PC-3 (cell line): ENCODE measurements around the gene COL11A1. TPM values are rescaled to one million over a fixed set of nuclear protein-coding genes. Genes with fewer than 3 reads are reported as not detected.

Experiments used
- ATAC-seq: fragments of 200-7000 bp; cut with Tn5 transposase; 2 replicates; pipeline ENCODE4 v1.9.1; 2020; ENCODE audit warnings: mild to moderate bottlenecking, moderate library complexity
- BruUV-seq: library from RNA; stranded (reverse); fragments of 400-500 nt; replicated peaks from 2 replicates; lab custom pipeline; 2021; lab: Mats Ljungman, UMichigan
- CTCF ChIA-PET: fragments of 300-600 bp; sonication (Branson Sonifier 250); formaldehyde crosslinking; loops from one replicate; lab custom pipeline; 2022; ENCODE audit warnings: antibody characterized with exemption; lab: Charles Lee
- POLR2A ChIA-PET: fragments of 300-600 bp; sonication (Branson Sonifier 250); formaldehyde crosslinking; loops from one replicate; lab custom pipeline; 2022; ENCODE audit warnings: antibody characterized with exemption; ENCODE audit not compliant: unreplicated experiment; lab: Charles Lee
- DNase-seq: peaks from one replicate; pipeline ENCODE4 v3.0.0-alpha.2; 2015
- H2AFZ ChIP-seq: fragments of 300-600 bp; sonication (generic); 2 replicates; pipeline ENCODE4 v1.6.0; 2016; ENCODE audit warnings: antibody characterized with exemption, low read length
- H3F3A ChIP-seq: fragments of 300-600 bp; sonication (generic); one replicate; pipeline ENCODE4 v1.6.0; 2017; ENCODE audit warnings: antibody characterized with exemption, low read length, control low read depth, mild to moderate bottlenecking; ENCODE audit not compliant: unreplicated experiment
- H3K27ac ChIP-seq: fragments of 300-600 bp; sonication (generic); 2 replicates; pipeline ENCODE4 v1.5.1; 2016; ENCODE audit warnings: mild to moderate bottlenecking, low read length
- H3K27me3 ChIP-seq: fragments of 300-600 bp; sonication (generic); 2 replicates; pipeline ENCODE4 v1.6.1; 2016; ENCODE audit warnings: low read length, mixed read lengths
- H3K36me3 ChIP-seq: fragments of 300-600 bp; sonication (generic); 2 replicates; pipeline ENCODE4 v1.6.1; 2016; ENCODE audit warnings: low read depth, mixed run types, low read length, mixed read lengths
- H3K4me1 ChIP-seq: fragments of 300-600 bp; sonication (generic); 2 replicates; pipeline ENCODE4 v1.5.1; 2016; ENCODE audit warnings: low read length; ENCODE audit not compliant: insufficient read depth
- H3K4me2 ChIP-seq: fragments of 300-600 bp; sonication (generic); 2 replicates; pipeline ENCODE4 v1.6.0; 2016; ENCODE audit warnings: low read length
- H3K4me3 ChIP-seq: fragments of 300-600 bp; sonication (generic); 2 replicates; pipeline ENCODE4 v1.5.1; 2016; ENCODE audit warnings: mild to moderate bottlenecking, low read length, mixed read lengths
- H3K79me2 ChIP-seq: fragments of 300-600 bp; sonication (generic); 2 replicates; pipeline ENCODE4 v1.6.1; 2017; ENCODE audit warnings: low read length, mixed read lengths
- H3K9ac ChIP-seq: fragments of 300-600 bp; sonication (generic); 2 replicates; pipeline ENCODE4 v1.6.0; 2016; ENCODE audit warnings: mild to moderate bottlenecking, low read length
- H3K9me2 ChIP-seq: fragments of 300-600 bp; sonication (generic); replicated peaks from 2 replicates; pipeline ENCODE4 v1.6.1; 2016; ENCODE audit warnings: mixed run types, low read length, mixed read lengths
- H3K9me3 ChIP-seq: fragments of 300-600 bp; sonication (generic); 2 replicates; pipeline ENCODE4 v1.6.1; 2016; ENCODE audit warnings: low read length, mixed read lengths
- H4K20me1 ChIP-seq: fragments of 300-600 bp; sonication (generic); 2 replicates; pipeline ENCODE4 v1.6.1; 2016; ENCODE audit warnings: low read length, mixed read lengths
- CTCF ChIP-seq: fragments of 300-600 bp; sonication (generic); conservative IDR thresholded peaks from 2 replicates; pipeline ENCODE4 v1.5.1; 2017; ENCODE audit warnings: antibody characterized with exemption, low read depth, mild to moderate bottlenecking, low read length
- EZH2 ChIP-seq: fragments of 300-600 bp; sonication (generic); IDR thresholded peaks from one replicate; pipeline ENCODE4 v1.6.1; 2017; ENCODE audit warnings: antibody characterized with exemption, mild to moderate bottlenecking, low read length; ENCODE audit not compliant: unreplicated experiment
- EZH2phosphoT487 ChIP-seq: fragments of 300-600 bp; sonication (generic); IDR thresholded peaks from 2 replicates; pipeline ENCODE4 v1.6.1; 2018; ENCODE audit warnings: mild to moderate bottlenecking, antibody characterized with exemption, low read length, borderline replicate concordance
- intact Hi-C: fragments of 100-400 bp; cut with micrococcal nuclease; formaldehyde crosslinking; loops from 2 replicates; pipeline ENCODE4 v1.9.0; 2023
- total RNA-seq: library from RNA; depleted of rRNA; stranded (reverse); fragments of >200 nt; gene quantifications from 2 replicates; pipeline ENCODE4 v1.2.3, GENCODE V29; 2014

COL11A1 gene
- total RNA-seq, 1 experiment from 2014 or later = not detected

- ATAC-seq (peak; percentile 78), DNase-seq (peak; percentile 70)
- H2AFZ ChIP-seq = peak overlapping the region; percentile 59
- no peak overlapping the region for H3K27ac ChIP-seq
- peak overlapping the region; percentile 7 for H3K4me3 ChIP-seq
- no TSS peak for BruUV-seq
- no peaks in the 10 kb centered on the region for H3K9me2 ChIP-seq
- ChIA-PET CTCF (interaction anchor here (1.9 kb wide), 1 partner anchor 355 kb away, joined by 21 read pairs; no protein-coding TSS in a partner anchor), POLR2A (no interaction called here)
- H3K27me3 ChIP-seq = peaks cover 33% of the 10 kb centered on the region
- H3K9me3 ChIP-seq = no peaks in the 10 kb centered on the region
- peak overlapping the region; percentile 40 for H3K4me2 ChIP-seq
- H3K9ac ChIP-seq = no peak overlapping the region
- no peaks in the 10 kb centered on the region for H4K20me1 ChIP-seq
- H3K36me3 ChIP-seq = no peaks in the 10 kb centered on the region
- intact Hi-C loops = loop anchor here (1.0 kb wide), 2 partner anchors 355 to 409 kb away; no protein-coding TSS in a partner anchor
- H3K4me1 ChIP-seq = no peaks in the 10 kb centered on the region; the same call in 1 of the 2 replicates
- H3K79me2 ChIP-seq = no peaks in the 10 kb centered on the region
- H3F3A ChIP-seq = no peaks in the 10 kb centered on the region
- TF ChIP-seq CTCF (peak; percentile 75), EZH2phosphoT487 (no peak), EZH2 (no peak)
Observed at GRCh38 chr1:103106426-103107341, 1.6 kb downstream of the COL11A1 start.

DNA sequence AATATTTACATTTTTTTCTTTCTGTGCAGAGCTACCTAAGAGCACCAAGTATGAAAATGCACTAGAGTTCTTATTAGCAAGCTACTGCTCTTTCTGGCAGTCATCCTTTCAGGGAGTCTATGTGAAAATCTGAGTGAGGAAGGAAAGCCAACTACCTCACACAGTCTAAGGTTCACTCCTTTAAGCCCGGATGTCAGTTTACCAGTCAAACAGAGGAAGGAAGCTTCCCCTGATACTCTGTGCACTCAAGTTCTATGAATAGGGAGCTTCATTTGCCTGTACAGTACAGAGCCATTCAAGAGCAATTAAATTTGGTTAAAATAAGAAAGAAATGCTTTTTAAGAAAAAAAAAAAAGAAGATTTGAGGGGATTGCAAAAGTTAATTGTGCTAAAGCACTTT lies 6.9 kb downstream of the COL11A1 start:
- POLR2A ChIA-PET = no interaction called here
- Histone ChIP-seq H3K27me3 (0 out of 2 replicates have a peak, but pooled peaks cover 4% of the 10 kb centered on the region), H3K4me2 (no peak overlapping the region), H3K9me2 (no peaks in the 10 kb centered on the region), H2AFZ (no peak overlapping the region), H4K20me1 (no peaks in the 10 kb centered on the region), H3K27ac (no peak overlapping the region), H3K4me1 (no peaks in the 10 kb centered on the region), H3K36me3 (no peaks in the 10 kb centered on the region), H3K9ac (no peak overlapping the region), H3K79me2 (no peaks in the 10 kb centered on the region), H3K9me3 (no peaks in the 10 kb centered on the region), H3K4me3 (no peak overlapping the region), H3F3A (no peaks in the 10 kb centered on the region)
- BruUV-seq = no TSS peak
- CTCF ChIA-PET = no interaction called here
- no peak for TF ChIP-seq CTCF
- no peak for TF ChIP-seq EZH2
- no peak for TF ChIP-seq EZH2phosphoT487
- ATAC-seq (no peak), DNase-seq (no peak)
- intact Hi-C loops = no loop called here

GRCh38 chr1:103089221-103089620 lies 19.1 kb downstream of the COL11A1 start:
- Histone ChIP-seq H3K27ac (no peak overlapping the region), H3K36me3 (no peaks in the 10 kb centered on the region), H3K79me2 (no peaks in the 10 kb centered on the region), H3F3A (no peaks in the 10 kb centered on the region), H3K9me3 (no peaks in the 10 kb centered on the region), H3K4me2 (no peak overlapping the region), H3K4me3 (no peak overlapping the region), H3K4me1 (no peaks in the 10 kb centered on the region), H3K9ac (no peak overlapping the region), H3K27me3 (peaks cover 46% of the 10 kb centered on the region), H2AFZ (no peak overlapping the region), H4K20me1 (no peaks in the 10 kb centered on the region; the same call in 1 of the 2 replicates), H3K9me2 (no peaks in the 10 kb centered on the region)
- intact Hi-C loops = no loop called here
- TF ChIP-seq EZH2phosphoT487 (no peak), CTCF (no peak), EZH2 (no peak)
- no peak for DNase-seq
- POLR2A ChIA-PET = no interaction called here
- CTCF ChIA-PET = no interaction called here
- no TSS peak for BruUV-seq
- ATAC-seq = no peak
